Measurements from ENCODE around the gene TP53I11. TPM values are rescaled to one million over a fixed set of nuclear protein-coding genes. Genes with fewer than 3 reads are reported as not detected.

TP53I11 gene
- total RNA-seq, 1 experiment from 2014 or later, result 94.2 TPM

DNA sequence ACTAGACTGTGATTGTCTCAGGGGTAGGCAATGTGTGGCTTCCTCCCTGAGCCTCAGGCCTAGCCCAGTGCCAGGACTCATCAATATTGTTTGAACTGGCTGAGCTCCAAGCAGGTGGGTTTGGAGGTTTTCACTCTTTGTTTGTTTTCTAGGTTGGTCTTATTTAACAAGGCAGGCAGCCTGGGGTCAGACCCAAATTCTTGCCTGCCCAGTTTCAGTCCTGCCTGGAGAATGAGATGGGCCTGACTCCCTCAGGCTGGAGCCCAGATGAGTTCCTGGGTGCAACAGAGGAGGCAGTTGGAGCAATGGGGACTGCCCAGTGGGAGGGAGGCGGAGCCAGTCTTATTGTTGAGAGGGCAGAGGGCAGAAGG is 28.3 kb upstream of the TP53I11 start:
- Histone ChIP-seq H2AFZ (ENCODE audit: low read length) (no peak overlapping the region), H3K4ac (ENCODE audit: low read depth, low read length) (no peak overlapping the region), H4K8ac (replicated peaks; ENCODE audit: insufficient read length, low read depth, low read length) (no peak overlapping the region), H2AK5ac (ENCODE audit: insufficient read length, low read length) (no peak overlapping the region), H3K23me2 (ENCODE audit: insufficient read length, low read depth, low read length, poor library complexity, severe bottlenecking) (no peaks in the 10 kb centered on the region), H2BK12ac (ENCODE audit: insufficient read length, low read depth, low read length) (no peak overlapping the region), H2BK120ac (ENCODE audit: low read depth, low read length, poor library complexity, severe bottlenecking) (no peak overlapping the region), H2BK20ac (ENCODE audit: low read depth, low read length, poor library complexity, severe bottlenecking) (no peak overlapping the region), H3K23ac (ENCODE audit: insufficient read length, low read depth, low read length) (no peak overlapping the region), H3K4me1 (ENCODE audit: insufficient read depth, low read length) (peaks cover 10% of the 10 kb centered on the region; the same call in 1 of the 2 replicates), H3K9me3 (ENCODE audit: control insufficient read depth, low read depth, low read length) (no peaks in the 10 kb centered on the region), H3K14ac (ENCODE audit: insufficient read depth, low read length) (no peak overlapping the region), H3K56ac (ENCODE audit: insufficient read length, low read depth, low read length) (no peak overlapping the region), H3K27ac (ENCODE audit: insufficient read length, low read depth, low read length) (no peak overlapping the region), H3K79me1 (ENCODE audit: insufficient read depth, low read depth, low read length, poor library complexity, severe bottlenecking) (no peaks in the 10 kb centered on the region), H3K4me2 (ENCODE audit: insufficient read depth, insufficient read length, low read length) (no peak overlapping the region), H4K5ac (ENCODE audit: insufficient read length, low read depth, low read length) (no peak overlapping the region), H3K18ac (ENCODE audit: insufficient read length, low read depth, low read length) (no peak overlapping the region), H4K20me1 (ENCODE audit: control insufficient read depth, insufficient read depth, insufficient read length) (no peaks in the 10 kb centered on the region), H4K91ac (ENCODE audit: insufficient read length, low read depth, low read length) (no peak overlapping the region), H3K9ac (ENCODE audit: extremely low read depth, insufficient read length, low read length) (no peak overlapping the region), H3T11ph (ENCODE audit: low read length) (no peak overlapping the region), H3K79me2 (ENCODE audit: insufficient read depth, low read length) (no peaks in the 10 kb centered on the region), H3K27me3 (ENCODE audit: insufficient read depth, low read length) (no peaks in the 10 kb centered on the region), H2BK15ac (ENCODE audit: low read depth, low read length) (no peak overlapping the region), H2BK5ac (ENCODE audit: insufficient read length, low read length) (no peak overlapping the region)
- WGBS (ENCODE audit: extremely low coverage, insufficient read length, low lambda C conversion rate), result no CpG with 5 or more reads among the region's 1 CpG
- H3K9me3 Mint-ChIP-seq, result peaks cover 5% of the 10 kb centered on the region in 2 experiments; a peak in 4 of 5 replicates
- DNase-seq, result no peak
- peaks cover 0 to 7% (median 0%) of the 10 kb centered on the region in 3 experiments; a peak in 2 of 7 replicates for H3K36me3 Mint-ChIP-seq (ENCODE audit: insufficient read depth in 1 of 3, low read depth in 3 of 3)
- no peak for TF ChIP-seq CTCF (conservative IDR thresholded peaks at IDR 0.05)
- 0 out of 7 replicates have a peak overlapping the region, but pooled peaks of 1 of the 3 experiments have one; percentile 98 for H3K27ac Mint-ChIP-seq
- H3K4me1 Mint-ChIP-seq, result peaks cover 34 to 40% of the 10 kb centered on the region in 2 experiments
- H3K27me3 Mint-ChIP-seq (ENCODE audit: low read depth), result peaks cover 1% of the 10 kb centered on the region; the same call in 1 of the 2 replicates
- no peak overlapping the region; a peak in 1 of 5 replicates for H3K4me3 Mint-ChIP-seq
